VCaP (cell line): Measurements from ENCODE around the gene TMA7B.
"Not testable (repeated sequence)": the region's sequence is repeated elsewhere in the genome, so short reads cannot be mapped to it uniquely, and the experiment has no call there.

ENCODE experiments used
- H3K27ac ChIP-seq: fragments of 450-650 bp; 2 replicates; pipeline ENCODE4 v1.5.1; 2017
- CTCF ChIP-seq: fragments of 450-650 bp; conservative IDR thresholded peaks from 2 replicates; pipeline ENCODE4 v1.5.1; 2017; ENCODE audit warnings: mild to moderate bottlenecking, moderate library complexity

TMA7B gene

GRCh38 chr22:39988386-39989114 is 28.4 kb downstream of the TMA7B start:
- TF ChIP-seq CTCF, result no peak
- H3K27ac ChIP-seq, result no peak overlapping the region

DNA sequence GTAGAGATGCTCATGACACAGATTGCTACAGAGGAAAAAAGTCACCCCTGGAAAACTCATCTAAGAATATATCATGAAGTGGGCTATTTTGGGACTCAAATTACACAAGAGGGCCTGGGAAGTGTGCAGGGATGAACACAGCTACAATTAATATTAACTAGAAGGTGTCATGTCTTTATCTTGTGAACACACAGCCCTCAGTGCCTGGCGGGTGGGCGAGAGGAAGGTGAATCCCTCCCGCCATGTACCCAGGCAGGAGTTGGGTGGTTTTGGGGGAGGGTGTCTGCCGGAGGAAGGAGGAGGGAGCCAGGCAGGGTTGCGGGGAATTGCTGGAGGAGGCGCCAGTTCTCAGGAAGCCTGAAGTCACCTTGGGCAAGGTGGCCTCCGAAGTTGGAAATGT is 29.4 kb downstream of the TMA7B start:
- no peak overlapping the region for H3K27ac ChIP-seq
- TF ChIP-seq CTCF, result no peak

DNA sequence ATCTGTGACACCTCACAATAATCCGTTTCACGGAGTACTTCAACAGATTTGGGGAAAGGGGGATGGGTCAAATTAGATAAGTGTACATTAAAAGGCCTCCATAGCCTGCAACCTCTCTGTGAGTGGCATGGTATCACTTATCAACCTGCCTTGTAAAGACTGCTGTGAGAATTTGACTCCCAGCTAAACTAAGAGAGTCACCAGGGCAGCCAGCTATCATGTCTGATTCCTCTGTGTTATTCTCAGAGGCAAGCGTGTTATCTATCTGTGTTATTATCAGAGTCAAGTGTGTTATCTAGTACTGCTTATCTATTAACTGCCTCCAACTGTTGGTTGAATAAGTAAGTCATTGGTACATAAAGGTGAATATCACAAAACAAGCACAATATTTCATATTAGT is 30.5 kb downstream of the TMA7B start:
- no peak for TF ChIP-seq CTCF
- H3K27ac ChIP-seq, result no peak overlapping the region

DNA sequence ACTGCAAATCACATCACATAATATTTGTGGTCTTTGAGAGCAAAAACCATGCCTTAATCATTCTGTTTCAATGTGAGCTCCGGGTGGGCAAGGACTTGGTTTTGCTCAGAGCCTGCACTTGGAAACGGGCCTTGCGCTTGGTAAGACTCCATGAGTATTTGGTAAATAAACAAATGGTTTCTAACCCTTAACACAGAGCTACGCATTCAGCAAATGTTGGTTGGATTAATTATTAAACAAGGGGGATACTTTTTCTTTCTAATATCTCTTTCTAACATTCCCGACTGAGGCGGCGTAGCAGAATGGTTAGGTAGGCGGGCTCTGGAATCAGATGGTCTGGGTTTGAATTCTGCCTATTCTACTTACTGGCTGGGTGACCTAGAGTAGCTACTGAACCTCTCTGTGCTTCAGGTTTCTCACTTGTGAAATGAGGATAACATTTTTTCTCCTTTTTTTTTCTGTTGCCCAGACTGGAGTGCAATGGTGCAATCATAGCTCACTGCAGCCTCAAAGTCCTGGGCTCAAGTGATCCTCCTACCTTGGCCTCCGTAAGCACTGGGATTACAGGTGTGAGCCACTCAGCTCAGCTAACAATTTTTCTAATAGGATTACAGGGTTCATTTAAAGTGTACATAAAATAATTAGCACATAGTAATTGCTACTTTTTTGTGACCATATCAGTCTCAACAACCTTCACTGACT is 31.1 kb downstream of the TMA7B start:
- H3K27ac ChIP-seq, result no peak overlapping the region

GRCh38 chr22:39992088-39992826 is 32.1 kb downstream of the TMA7B start:
- TF ChIP-seq CTCF, result no peak
- H3K27ac ChIP-seq, result no peak overlapping the region

More for the DNA sequence above, 31.1 kb downstream of the TMA7B start:
- TF ChIP-seq CTCF, result no peak

GRCh38 chr22:39992894-39993293 is 32.7 kb downstream of the TMA7B start:
- not testable (repeated sequence) for H3K27ac ChIP-seq

- TF ChIP-seq CTCF, result no peak
- peak overlapping the region; percentile 71; the same call in 1 of the 2 replicates for H3K27ac ChIP-seq
Measured at GRCh38 chr22:39994041-39994565, 33.9 kb downstream of the TMA7B start.
